Fibroblast of peridontal ligament (primary cell): ENCODE results near the gene GALNT10.

Experiments used
- DNase-seq: peaks from one replicate; pipeline ENCODE4 v3.0.0-alpha.2; 2010; ENCODE audit errors: extremely low read depth

GALNT10 gene

DNA sequence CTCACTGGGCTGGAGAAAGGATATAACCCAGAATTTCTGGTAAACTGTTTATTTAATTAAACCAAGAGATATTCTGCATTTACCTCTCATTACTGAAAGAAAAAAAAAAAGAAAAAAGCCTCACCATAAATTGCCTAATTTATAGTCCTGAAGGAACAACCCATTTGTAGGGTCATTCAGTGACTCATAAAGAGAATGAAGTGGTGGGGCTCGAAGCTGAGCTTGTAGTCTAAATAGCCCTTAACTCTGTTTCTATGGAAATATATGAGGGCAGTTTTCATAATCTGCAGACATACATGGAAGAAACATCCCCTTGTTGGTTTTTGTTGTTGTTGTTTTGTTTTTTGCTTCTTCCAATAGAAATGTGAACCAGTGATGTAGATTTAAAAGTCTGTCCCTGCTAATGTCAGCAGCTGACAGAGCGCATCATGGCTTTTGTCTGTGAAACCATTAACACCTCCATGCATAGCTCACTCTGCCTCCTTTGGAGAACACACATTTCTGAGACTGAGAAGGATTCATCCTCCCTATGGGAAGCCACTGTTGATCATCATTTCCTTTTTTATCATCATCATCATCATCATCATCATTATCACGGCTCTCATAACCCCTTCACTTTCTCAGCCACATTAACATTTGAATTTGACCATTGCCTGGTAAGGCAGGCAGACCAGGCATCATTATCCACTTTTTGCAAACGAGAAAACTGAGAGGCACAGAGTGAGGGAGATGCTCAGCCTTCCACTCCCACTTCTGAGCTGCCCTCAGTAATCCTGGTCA lies 187.4 kb downstream of the GALNT10 start:
- no peak for DNase-seq

DNA sequence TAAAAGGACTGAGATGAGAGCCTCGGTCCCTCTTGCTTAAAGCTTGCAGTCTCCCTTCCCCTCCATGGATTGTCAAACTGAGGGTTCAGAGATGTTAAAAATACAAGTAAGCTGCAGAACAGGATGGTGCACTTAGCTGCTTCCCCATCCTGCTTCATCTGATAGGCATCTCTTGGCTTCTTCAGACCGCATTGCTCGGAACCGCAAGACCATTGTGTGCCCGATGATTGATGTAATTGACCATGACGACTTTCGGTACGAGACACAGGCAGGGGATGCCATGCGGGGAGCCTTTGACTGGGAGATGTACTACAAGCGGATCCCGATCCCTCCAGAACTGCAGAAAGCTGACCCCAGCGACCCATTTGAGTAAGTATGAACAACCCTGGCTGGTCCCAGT lies 189.7 kb downstream of the GALNT10 start:
- no peak for DNase-seq

DNA sequence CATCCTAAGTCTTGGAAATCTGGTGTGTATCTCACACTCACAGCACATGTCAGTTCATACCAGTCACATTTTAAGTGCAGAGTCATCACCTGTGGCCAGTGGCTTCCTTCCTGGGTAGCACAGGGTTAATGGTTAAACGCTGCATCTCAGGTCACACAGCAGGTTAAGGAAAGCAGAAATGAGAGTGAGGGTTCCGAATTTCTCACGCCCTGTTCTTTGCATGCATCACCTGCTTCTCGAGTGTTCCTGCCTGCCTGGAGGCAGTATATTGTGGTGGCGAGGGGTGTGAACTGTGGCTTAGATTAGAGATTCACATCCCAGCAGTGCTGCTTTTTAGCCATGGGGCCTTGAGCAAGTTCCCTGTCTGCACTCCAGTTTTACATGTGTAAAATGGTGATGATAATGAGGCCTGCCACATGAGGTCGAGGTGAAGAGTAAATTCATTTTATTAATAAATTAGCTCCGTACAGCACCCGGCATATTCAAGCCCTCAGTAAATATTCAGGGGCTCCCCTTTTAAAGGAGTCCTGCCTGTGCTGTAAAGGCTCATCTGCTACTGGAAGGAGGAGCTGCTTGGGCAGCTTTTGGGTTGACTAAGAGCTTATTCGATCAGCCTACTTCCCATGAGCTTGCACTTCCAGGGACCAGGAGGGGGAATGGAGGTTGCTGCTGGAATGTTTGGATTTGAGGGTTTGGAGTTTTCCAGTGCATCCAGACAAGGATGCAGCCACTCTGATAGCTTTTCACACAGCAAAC lies 194.1 kb downstream of the GALNT10 start:
- no peak for DNase-seq

DNA sequence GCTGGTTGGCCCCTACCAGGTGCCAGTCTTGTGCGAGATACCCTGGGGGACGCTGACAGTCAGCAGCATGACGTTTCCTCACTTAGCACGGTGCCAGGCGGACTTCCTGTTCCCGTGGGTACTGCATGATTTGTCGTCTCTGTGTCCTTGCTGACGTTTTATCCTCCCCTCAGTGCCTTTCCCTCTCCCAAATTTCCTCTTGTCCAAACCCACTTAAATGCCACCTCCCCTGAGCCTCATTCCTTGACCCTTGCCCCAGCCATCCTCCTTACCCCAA lies 194.6 kb downstream of the GALNT10 start:
- no peak for DNase-seq

DNA sequence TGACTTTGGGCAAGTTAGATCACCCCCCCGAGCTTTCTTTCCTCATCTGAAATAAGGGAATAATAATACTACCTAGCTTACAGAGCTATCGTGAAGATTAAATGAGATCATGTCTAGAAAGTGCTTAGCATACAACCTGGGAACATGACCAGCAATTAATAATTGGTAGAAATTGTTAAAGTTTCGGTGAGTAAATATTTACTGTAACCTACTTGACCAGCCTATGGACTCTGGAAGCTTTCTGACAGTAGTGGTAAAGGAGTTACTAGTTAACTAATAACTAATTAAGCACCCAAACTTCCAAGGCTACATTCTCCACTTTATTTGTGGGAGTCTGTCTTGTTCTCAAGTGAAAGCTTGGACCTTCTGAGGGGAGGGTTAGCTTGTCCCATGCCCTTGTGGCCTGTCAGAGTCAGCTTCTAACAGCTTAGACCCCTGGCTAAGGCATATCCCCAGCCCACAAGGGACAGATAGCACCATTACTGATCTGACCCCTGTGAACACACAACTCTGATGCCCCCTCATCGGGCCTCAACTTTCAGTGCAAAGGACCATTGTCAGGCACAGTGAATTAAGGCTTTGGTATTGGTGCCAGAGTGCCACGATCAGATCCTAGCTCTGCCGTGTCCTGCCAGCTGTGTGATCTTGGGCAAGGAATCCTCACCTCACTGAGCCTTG lies 196.6 kb downstream of the GALNT10 start:
- DNase-seq, result no peak

DNA sequence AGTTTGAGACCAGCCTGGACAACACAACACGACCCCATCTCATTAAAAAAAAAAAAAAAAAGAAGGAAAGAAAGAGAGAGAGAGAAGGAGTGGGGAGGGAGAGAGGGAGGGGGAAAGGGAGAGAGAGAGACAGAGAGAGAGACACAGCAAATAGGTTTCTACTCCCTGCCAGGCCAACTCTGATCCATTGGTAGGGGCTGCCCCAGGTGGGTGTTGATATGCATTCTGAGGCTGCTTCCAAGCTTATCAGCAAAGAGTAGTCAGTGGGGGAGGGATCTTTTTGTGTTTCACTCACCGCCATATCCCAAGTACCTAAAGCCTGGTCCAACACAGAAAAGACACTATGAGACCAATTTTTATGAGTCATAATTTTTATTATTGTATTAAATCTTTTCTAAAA lies 198.3 kb downstream of the GALNT10 start:
- DNase-seq, result no peak

DNA sequence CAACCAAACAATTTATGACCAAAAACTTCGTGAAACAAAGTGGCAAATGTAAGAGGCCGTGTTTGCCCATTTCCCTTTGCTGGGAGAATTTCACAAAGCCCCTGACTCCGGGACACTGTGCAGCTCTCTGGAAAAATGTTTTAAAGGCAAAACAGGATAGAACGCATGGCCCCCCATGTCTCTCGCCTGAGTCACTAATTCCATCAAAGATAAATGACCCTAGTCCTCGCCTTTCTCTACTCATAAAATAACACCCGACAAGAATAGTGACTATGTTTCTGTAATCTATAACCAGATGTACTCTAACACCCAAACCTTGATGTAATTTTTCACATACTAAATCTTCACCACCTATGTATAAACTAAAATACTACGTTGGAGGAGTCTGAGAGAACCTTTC lies 199.6 kb downstream of the GALNT10 start:
- no peak for DNase-seq

DNA sequence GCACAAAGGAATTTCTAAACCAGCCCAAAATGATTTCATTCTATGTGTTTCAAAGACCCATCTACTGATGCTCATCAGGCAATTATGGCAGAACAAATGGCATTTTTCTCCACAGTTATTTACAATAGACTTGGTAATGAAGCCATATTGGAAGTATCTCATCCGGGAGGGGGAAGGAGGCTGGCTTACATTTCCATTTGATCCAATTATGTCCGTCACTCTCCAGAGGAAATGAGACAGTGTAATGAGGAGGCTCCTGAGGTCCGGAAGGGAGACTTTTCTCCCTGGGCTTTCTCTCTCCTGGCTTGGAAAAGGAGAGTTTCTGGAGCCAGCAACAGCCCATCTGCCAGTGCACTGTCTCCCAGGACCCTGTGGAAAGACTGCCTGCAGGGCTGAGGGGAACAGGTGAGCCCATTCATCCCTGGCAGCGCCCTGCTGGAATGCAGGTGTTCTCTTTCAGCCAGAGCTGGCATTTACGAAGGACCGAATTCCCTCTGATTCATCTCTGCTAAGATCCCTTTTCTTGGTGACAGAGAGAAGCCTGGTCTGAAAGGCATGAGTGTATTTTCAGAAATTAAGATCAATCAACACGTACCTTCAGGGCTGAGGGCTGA lies 200.3 kb downstream of the GALNT10 start:
- no peak for DNase-seq

DNA sequence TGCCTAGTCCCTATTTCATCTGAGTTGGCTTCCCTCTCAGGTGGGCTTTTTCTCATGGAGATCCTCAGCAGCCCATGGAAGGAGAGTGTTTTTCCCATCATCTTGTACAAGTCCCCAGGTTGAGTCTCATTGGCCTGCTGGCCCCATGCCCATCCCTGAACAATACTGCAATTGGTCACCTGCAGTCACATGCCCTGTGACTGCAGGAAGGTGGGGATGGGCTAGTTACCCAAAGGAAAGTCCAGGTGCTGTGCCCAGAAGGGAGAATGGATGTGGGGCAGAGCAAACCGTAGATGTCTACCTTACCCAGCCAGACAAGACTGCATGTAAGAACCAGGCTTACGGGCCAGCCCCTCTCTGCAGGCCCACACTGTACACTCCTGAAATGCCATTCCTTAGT lies 201.3 kb downstream of the GALNT10 start:
- DNase-seq, result no peak

DNA sequence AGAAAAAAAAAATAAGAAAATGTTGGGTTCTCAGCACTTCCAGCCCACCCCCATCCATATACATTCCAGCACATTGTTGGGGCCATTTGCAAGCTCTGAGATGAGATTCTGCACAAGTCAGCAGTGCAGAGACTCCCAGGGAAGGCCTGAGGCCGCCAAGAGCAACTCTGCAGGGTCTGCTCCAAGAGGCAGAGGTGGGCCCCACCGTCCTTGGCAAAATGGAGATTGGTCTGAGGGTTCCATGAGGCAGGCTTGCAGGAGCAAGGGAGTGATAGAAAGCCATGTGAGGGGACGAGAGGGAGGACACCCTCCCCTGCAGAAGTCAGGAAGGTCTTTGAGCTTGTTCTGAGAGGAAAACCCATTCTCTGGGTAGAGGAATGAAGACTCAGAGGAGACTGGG lies 203.3 kb downstream of the GALNT10 start:
- DNase-seq, result no peak

DNA sequence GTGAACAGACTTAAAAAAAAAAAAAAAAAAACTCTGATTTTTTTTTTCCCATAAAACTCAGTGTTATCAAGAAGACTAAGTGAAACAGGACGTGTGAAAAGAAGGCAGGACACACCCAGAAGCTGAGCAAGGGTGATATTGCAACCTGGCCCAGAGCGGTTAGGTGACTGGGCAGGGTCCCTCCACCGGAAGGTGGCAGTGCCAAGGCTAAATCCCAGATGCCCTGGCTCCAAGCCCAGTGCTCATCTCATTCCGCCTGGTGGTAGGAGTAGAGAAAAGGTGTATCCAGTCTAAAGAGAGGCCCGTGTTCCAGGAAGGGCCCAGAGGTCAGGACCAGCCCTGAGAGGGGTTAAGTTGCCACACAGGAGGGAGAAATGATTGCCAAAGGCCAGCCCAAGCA lies 203.8 kb downstream of the GALNT10 start:
- DNase-seq, result no peak

DNA sequence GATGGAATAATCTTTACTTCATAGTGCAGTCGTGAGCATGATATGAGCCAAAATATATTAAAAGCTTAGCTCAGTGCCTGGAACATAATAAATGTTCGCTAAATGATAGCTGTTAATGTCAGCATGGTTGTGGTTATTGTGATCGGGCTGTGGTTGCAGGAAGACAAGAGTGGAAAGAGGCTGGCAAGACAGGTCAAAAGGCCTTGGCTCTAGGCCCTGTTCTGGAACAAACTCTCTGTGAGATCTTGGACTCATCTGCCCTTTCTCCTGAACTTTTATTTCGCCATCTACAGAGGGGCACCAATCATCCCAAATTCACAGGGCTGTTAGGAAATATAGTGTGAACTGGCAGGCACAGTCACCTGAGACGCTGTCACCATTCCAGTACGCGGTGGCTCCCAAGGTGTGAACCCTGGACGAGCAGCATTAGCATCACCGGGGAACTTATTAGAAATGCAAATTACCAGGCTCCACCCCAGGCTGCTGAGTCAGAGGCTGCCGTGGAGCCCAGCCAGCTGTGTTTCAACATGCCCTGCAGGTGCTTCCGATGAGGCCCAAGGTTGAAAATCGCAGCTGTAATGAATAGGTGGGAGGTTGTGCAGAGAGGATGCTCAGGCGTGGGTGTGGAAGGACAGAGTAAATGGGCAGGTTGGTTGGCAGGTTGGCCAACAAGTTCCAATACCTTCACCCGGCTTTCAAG lies 205.0 kb downstream of the GALNT10 start:
- DNase-seq, result no peak

DNA sequence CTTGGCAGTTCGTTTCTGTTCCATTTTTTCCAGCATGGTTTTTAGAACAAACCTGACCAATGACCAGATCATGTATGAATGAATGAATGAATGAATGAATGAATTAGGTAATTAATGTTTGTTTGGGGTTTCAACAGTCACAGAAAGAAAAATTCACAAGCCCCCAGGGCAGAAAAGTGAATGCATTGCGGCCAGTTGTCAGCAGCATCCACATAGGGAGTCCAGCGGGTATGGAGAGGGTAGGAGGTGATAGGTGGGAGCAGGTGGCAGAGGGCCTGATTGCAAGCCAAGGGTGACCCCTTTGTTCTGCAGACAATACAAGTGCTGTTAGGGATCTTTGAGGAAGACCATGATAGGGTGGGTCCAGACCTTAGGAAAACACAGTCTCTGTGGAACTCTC lies 205.6 kb downstream of the GALNT10 start:
- DNase-seq, result no peak

DNA sequence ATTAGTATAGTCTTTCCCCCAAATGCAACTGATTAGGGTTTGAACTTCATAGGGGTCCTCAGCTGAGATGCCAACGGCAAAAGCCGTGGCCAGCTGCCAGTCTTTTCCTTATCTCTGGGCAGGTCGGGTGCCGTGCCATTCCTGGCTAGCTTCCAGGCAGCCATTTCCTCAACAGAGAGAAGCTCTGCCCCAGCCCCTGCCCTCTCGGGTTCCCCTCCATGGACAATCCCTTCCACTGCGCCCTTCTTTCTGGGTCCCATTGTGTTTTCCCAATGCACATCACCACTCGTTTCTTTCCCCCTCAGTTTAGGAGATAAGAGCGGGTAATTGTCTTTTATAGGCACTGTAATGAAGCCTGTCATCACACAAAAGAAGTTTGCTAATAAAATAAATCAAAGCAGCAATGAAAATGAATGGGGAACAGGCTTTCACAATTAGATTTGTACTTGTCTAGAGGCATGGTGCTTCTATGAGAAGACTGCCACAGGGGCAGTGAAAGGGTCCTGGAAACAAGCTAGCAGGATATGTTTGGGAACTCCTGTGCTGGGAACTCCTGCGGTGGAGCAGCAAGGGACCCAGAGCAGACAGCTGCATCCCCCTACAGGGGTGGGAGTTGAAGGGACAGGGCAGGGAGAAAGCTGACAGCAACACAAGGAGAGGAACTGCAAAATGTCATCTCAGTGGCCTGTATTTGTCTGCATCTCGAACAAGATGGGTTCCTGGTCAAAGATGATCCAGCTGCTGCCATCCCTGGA lies 207.3 kb downstream of the GALNT10 start:
- DNase-seq, result no peak

DNA sequence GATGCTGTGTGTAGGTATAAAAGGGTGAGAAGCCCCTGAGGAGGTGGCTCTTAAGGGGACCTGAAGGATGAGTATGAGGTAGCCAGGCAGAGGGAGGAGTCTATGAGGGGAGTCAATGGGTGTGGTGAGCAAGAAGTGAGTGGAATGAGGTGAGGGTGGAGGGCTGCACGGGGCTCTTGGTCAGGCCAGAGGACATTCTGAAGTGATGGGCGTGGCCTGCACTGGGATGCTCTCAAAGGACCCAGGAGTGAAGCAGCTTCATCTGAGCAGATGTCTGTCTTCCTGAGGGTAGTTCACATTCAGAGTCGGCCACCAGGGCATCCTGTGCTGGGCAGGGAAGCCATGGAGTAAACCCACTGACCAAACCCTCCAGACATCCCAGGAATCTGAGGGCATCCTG lies 210.1 kb downstream of the GALNT10 start:
- no peak for DNase-seq

DNA sequence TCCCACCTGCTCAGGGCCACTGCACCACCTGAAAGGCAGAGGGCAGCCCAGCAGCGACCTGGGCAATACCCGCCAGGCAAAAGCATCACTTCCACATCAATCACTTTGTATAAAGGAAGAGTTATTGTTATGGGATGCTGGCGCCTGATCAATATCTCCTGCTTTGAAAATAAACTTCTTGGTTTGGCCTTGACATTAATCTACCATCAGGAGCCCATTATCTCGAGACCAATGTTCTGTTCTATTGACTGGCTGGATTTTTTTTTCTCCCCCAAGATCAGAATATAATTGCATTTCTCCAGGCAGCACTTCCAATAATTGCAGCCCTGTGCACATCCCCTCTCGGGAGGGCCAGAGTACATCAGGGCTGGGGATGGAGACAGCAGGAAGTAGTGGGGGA lies 210.8 kb downstream of the GALNT10 start:
- no peak for DNase-seq

DNA sequence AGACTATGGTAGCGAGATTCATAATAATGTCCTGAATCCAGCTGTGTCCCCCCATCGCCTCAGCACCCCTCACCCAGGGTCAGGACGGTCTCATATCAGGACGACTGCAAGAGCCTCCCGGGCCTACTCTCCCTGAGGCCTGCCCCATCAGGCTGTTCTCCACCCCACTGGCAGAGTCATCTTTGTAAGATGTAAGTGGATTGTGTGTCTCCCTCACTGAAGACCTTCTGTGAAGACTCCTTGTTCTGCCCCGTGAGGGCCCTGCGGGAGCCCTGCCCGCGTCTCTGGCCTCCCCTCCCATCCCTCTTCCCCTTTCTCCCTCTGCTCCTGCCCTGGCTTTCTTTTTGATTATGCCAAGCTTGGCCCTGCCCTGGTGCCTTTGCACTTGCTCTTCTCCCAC lies 211.4 kb downstream of the GALNT10 start:
- no peak for DNase-seq

DNA sequence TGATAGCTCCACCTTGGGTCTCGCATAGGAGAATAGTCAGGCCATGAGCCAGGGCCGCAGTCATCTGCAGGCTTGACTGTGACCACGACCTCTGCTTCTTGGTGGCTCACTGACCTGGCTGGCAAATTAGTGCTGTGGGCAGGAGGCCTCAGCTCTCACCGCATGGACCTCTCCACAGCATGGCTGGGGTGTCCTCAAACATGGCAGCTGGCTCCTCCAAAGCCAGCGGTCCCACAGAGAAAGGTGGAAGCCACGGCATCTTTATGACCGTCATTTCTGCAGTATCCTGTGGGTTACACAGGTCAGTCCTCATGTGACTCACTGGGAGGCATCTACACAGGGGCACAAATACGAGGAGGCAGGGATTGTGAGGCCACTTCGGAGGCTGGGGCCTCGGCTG lies 212.1 kb downstream of the GALNT10 start:
- DNase-seq, result no peak

DNA sequence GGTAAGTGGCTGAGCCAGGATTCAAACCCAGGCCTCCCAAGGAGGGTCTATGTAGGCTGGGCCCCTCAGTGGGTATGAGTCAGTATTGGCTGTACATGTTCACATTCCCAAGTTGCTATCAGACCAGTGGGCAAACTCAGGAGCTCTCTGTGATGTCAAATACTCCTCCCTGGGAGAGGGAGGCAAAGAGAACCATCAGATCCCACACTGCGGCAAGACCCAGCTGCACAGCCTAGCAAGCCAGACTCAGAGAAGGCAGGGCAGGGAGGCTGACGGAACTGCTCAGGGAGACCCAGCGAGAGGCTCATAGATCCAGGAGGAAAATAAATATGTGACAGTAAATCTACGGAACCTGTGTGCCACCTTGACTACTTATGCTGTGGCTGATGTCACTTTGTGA lies 212.7 kb downstream of the GALNT10 start:
- no peak for DNase-seq

DNA sequence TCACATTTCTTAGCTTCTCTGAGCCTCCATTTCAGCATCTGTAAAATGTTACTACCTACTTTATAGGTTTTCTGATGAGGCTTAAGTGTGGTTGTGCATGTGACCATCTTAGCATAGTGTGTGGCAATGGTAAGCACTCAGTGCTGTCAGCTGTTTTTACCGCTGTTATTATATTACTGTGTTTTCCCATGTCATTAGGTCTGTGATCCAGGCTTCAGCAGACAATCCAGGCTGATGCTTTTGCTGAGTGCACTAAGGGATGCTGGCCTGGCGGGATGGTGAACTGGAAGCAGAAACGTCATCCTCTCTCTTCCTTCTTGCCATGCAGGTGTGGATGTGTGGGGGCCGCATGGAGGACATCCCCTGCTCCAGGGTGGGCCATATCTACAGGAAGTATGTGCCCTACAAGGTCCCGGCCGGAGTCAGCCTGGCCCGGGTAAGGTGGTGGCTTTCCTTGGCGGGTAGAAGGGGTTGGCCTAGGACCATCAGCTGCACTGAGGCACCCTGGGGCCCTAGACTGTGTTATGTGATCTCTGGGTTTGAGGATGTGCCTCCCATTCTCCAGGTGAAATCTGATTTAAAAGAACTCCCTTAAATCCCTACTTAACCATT lies 213.3 kb downstream of the GALNT10 start:
- no peak for DNase-seq
